SK-N-SH treated with all-trans-retinoic acid at 6 μM for 48 hours (cell line): ENCODE measurements around the gene AZU1.

Experiments used
- ATAC-seq: fragments of 200-7000 bp; cut with Tn5 transposase; 3 replicates; pipeline ENCODE4 v1.9.1; 2020; ENCODE audit warnings: mild to moderate bottlenecking, moderate library complexity
- BACH2 ChIP-seq: fragments of 250-450 bp; sonication (Bioruptor Pico); IDR thresholded peaks from 2 replicates; pipeline ENCODE4 v1.9.0; 2021; ENCODE audit warnings: mild to moderate bottlenecking, borderline replicate concordance
- CREB5 ChIP-seq: fragments of 250-450 bp; sonication (Bioruptor Pico); IDR thresholded peaks from 2 replicates; pipeline ENCODE4 v1.5.1; 2020; ENCODE audit warnings: low read depth, mild to moderate bottlenecking, moderate library complexity
- CSDC2 ChIP-seq: fragments of 250-450 bp; sonication (Bioruptor Pico); IDR thresholded peaks from 2 replicates; pipeline ENCODE4 v1.5.0; 2020; ENCODE audit warnings: mild to moderate bottlenecking, moderate library complexity
- ESRRG ChIP-seq: fragments of 250-450 bp; sonication (Bioruptor Pico); IDR thresholded peaks from 2 replicates; pipeline ENCODE4 v1.6.1; 2021; ENCODE audit warnings: mild to moderate bottlenecking
- ISL1 ChIP-seq: fragments of 250-450 bp; sonication (Bioruptor Pico); IDR thresholded peaks from 2 replicates; pipeline ENCODE4 v2.1.2; 2022; ENCODE audit warnings: mild to moderate bottlenecking, moderate library complexity
- OSR1 ChIP-seq: fragments of 250-450 bp; sonication (Bioruptor Pico); IDR thresholded peaks from 2 replicates; pipeline ENCODE4 v1.8.0; 2022; ENCODE audit warnings: moderate library complexity, mild to moderate bottlenecking, inconsistent platforms
- PATZ1 ChIP-seq: fragments of 250-450 bp; sonication (Bioruptor Pico); IDR thresholded peaks from 2 replicates; pipeline ENCODE4 v1.8.0; 2020; ENCODE audit warnings: mild to moderate bottlenecking, moderate library complexity, borderline replicate concordance
- POU6F1 ChIP-seq: fragments of 250-450 bp; sonication (Bioruptor Pico); IDR thresholded peaks from 2 replicates; pipeline ENCODE4 v1.8.0; 2021; ENCODE audit warnings: low read depth, mild to moderate bottlenecking, moderate library complexity, borderline replicate concordance
- PPARA ChIP-seq: fragments of 250-450 bp; sonication (Bioruptor Pico); IDR thresholded peaks from 2 replicates; pipeline ENCODE4 v1.5.0; 2020; ENCODE audit warnings: mild to moderate bottlenecking, borderline replicate concordance
- RARB ChIP-seq: fragments of 250-450 bp; sonication (Bioruptor Pico); IDR thresholded peaks from 2 replicates; pipeline ENCODE4 v1.8.0; 2021; ENCODE audit warnings: mild to moderate bottlenecking, moderate library complexity
- SNAI2 ChIP-seq: fragments of 250-450 bp; sonication (Bioruptor Pico); IDR thresholded peaks from 2 replicates; pipeline ENCODE4 v1.5.0; 2020; ENCODE audit warnings: mild to moderate bottlenecking, moderate library complexity
- TCF4 ChIP-seq: fragments of 250-450 bp; sonication (Bioruptor Pico); IDR thresholded peaks from 2 replicates; pipeline ENCODE4 v1.8.0; 2021; ENCODE audit warnings: mild to moderate bottlenecking, moderate library complexity, borderline replicate concordance
- TOX ChIP-seq: fragments of 250-450 bp; sonication (Bioruptor Pico); IDR thresholded peaks from 2 replicates; pipeline ENCODE4 v1.8.0; 2021; ENCODE audit warnings: mild to moderate bottlenecking, moderate library complexity, borderline replicate concordance
- TSHZ2 ChIP-seq: fragments of 250-450 bp; sonication (Bioruptor Pico); IDR thresholded peaks from 2 replicates; pipeline ENCODE4 v1.5.0; 2020; ENCODE audit warnings: mild to moderate bottlenecking, moderate library complexity
- ZC3H10 ChIP-seq: fragments of 250-450 bp; sonication (Bioruptor Pico); IDR thresholded peaks from 2 replicates; pipeline ENCODE4 v1.5.1; 2021; ENCODE audit warnings: mild to moderate bottlenecking, moderate library complexity
- ZFP3 ChIP-seq: fragments of 250-450 bp; sonication (Bioruptor Pico); IDR thresholded peaks from 2 replicates; pipeline ENCODE4 v1.5.0; 2020; ENCODE audit warnings: mild to moderate bottlenecking, moderate library complexity
- ZFP30 ChIP-seq: fragments of 450-650 bp; formaldehyde crosslinking; IDR thresholded peaks from 2 replicates; pipeline ENCODE4 v1.5.0; 2022; ENCODE audit warnings: mild to moderate bottlenecking, moderate library complexity
- ZNF8 ChIP-seq: fragments of 450-650 bp; formaldehyde crosslinking; IDR thresholded peaks from 2 replicates; pipeline ENCODE4 v1.5.0; 2020; ENCODE audit warnings: mild to moderate bottlenecking, moderate library complexity

The AZU1 gene

GRCh38 chr19:870963-871401 lies 43.3 kb downstream of the AZU1 start (continued):
- TF ChIP-seq TSHZ2 (no peak), RARB (no peak), ZFP30 (CRISPR knock-in tag) (no peak), ESRRG (no peak), ZNF8 (CRISPR knock-in tag) (no peak)

GRCh38 chr19:871446-872265 lies 44.0 kb downstream of the AZU1 start:
- TF ChIP-seq CREB5 = no peak
- TF ChIP-seq SNAI2 = no peak
- TF ChIP-seq PPARA (CRISPR knock-in tag) = no peak
- no peak for TF ChIP-seq POU6F1
- no peak for TF ChIP-seq ZFP3 (CRISPR knock-in tag)
- no peak for TF ChIP-seq ISL1
- ATAC-seq = no peak

GRCh38 chr19:872266-872951 lies 44.8 kb downstream of the AZU1 start:
- ATAC-seq = no peak
- no peak for TF ChIP-seq POU6F1

GRCh38 chr19:873084-873483 lies 45.4 kb downstream of the AZU1 start:
- peak; percentile 18; the same call in 1 of the 3 replicates for ATAC-seq
- TF ChIP-seq TSHZ2 = no peak
- TF ChIP-seq CSDC2 = no peak
- no peak for TF ChIP-seq TOX
- no peak for TF ChIP-seq ZNF8 (CRISPR knock-in tag)
- no peak for TF ChIP-seq ZFP30 (CRISPR knock-in tag)
- no peak for TF ChIP-seq PATZ1 (CRISPR knock-in tag)
- TF ChIP-seq ZC3H10 = no peak
- no peak for TF ChIP-seq TCF4
- TF ChIP-seq ZFP3 (CRISPR knock-in tag) = no peak
- TF ChIP-seq OSR1 = no peak
- no peak for TF ChIP-seq BACH2 (CRISPR knock-in tag)
- no peak for TF ChIP-seq PPARA (CRISPR knock-in tag)
